Esophagus (tissue), 2 donors: ENCODE measurements around the gene PLXNA1. TPM values are rescaled to one million over a fixed set of nuclear protein-coding genes. Genes with fewer than 3 reads are reported as not detected.

Experiments
- H3K27ac ChIP-seq, 2 donors: one replicate each; pipeline ENCODE4 v1.5.1; 2013; ENCODE audit warnings: low read depth in 2 of 2, mild to moderate bottlenecking in 2 of 2, inconsistent platforms in 1 of 2, low read length in 1 of 2, moderate library complexity in 1 of 2
- H3K27me3 ChIP-seq, 2 donors: one replicate each; pipeline ENCODE4 v1.6.1; 2013; ENCODE audit warnings: low read length in 2 of 2, control low read depth in 1 of 2, mild to moderate bottlenecking in 1 of 2; ENCODE audit not compliant: insufficient read depth in 2 of 2, control insufficient read depth in 1 of 2
- H3K36me3 ChIP-seq, 2 donors: one replicate each; pipeline ENCODE4 v1.6.1; 2013; ENCODE audit warnings: low read length in 1 of 2; ENCODE audit not compliant: control insufficient read depth in 2 of 2, insufficient read depth in 2 of 2
- H3K4me1 ChIP-seq, 2 donors: one replicate each; pipeline ENCODE4 v1.6.1; 2013; ENCODE audit warnings: low read length in 1 of 2; ENCODE audit not compliant: control insufficient read depth in 2 of 2, insufficient read depth in 2 of 2
- H3K4me3 ChIP-seq, 2 donors: one replicate each; pipeline ENCODE4 v1.5.1; 2013; ENCODE audit warnings: low read length in 2 of 2, mild to moderate bottlenecking in 2 of 2, low read depth in 1 of 2, moderate library complexity in 1 of 2
- H3K9me3 ChIP-seq, 2 donors: one replicate each; pipeline ENCODE4 v1.6.1; 2013; ENCODE audit warnings: mild to moderate bottlenecking in 2 of 2, low read depth in 1 of 2, low read length in 1 of 2, moderate library complexity in 1 of 2; ENCODE audit not compliant: control insufficient read depth in 2 of 2, insufficient read depth in 1 of 2
- WGBS, 2 donors: extraction: QIAGEN DNeasy Blood & Tissue Kit; methylation state at CpG; one replicate each; pipeline ENCODE4 v1.1.7; 2013; 5-methylcytosine and 5-hydroxymethylcytosine counted together
- polyA plus RNA-seq, 2 donors: library from polyadenylated mRNA; stranded (reverse); fragments of 200-250 nt; gene quantifications; one replicate each; pipeline ENCODE4 v1.2.3, GENCODE V29; 2013
- donor health status: healthy with polysubstance abuse.
- donor health status: Bipolar disorder and iron deficiency.

PLXNA1 gene
- polyA plus RNA-seq, 2 donors: 7.9 to 13.6 TPM

DNA sequence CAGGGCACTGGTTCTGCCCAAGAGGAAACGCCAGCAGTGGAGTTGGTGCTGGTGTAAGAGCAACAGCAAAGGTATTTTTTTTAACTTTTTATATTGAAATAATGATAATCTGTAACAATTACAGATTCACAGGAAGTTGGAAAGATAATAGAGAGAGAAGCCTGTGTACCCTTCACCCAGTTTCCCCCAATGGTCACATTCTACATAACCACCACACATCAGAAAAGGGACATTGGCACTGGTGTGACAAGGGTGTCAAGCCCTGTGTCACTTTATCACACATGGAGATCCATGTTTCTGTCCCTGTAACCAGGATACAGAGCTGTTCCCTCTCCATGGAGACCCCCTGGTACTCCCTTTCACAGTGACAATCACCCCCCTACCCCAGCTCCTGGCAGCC is 9.1 kb upstream of the PLXNA1 start:
- Histone ChIP-seq H3K36me3 (no peaks in the 10 kb centered on the region), H3K4me1 (no peaks in the 10 kb centered on the region), H3K27ac (no peak overlapping the region), H3K27me3 (peaks cover 0 to 2% of the 10 kb centered on the region in 2 donors), H3K4me3 (no peak overlapping the region), H3K9me3 (no peaks in the 10 kb centered on the region)
- 92 to 98% methylated on average over 1 of the region's 1 CpG for WGBS, 2 donors

DNA sequence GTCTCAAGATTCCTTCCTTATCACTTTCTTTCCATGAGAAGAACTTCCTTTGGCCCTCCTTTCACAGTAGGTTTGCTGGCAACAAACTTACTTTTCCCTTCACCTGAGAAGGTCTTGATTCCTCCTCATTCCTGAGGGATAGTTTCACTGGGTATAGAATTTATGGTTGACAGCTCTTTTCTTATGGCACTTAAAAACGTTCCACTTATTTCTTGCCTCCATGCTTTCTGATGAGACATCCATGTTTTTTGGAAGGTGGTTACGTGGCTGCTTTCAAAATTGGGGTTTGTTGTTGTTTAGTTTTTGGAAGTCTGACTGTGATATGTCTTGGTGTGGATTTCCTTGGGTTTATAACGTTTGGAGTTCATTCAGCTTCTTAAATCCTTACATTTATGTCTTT is 8.2 kb upstream of the PLXNA1 start:
- Histone ChIP-seq H3K36me3 (no peaks in the 10 kb centered on the region), H3K27me3 (peaks cover 0 to 2% of the 10 kb centered on the region in 2 donors), H3K4me3 (no peak overlapping the region), H3K27ac (no peak overlapping the region), H3K9me3 (no peaks in the 10 kb centered on the region), H3K4me1 (no peaks in the 10 kb centered on the region)
- WGBS, 2 donors: 70 to 73% methylated on average over 3 of the region's 3 CpGs

DNA sequence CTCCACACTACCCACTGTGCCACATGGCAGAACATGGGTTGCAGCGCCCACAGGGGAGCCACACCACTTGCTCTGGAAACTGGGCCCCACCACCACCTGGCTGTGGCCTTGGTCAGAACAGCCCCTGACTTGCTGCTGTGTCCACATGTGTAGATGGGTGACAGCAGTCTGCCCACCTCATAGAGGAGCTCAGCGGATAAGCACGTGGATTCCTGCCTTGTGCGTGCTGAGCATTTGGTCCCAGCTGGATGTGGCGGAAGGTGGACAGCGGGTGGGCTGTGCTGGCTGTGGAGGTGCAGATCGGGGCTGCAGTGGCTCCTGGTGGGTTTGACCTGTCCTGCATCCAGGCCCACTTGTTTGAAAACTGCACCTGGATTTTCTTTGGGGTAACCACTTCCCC is 6.0 kb upstream of the PLXNA1 start:
- H3K27me3 ChIP-seq: peaks cover 0 to 2% of the 10 kb centered on the region in 2 donors
- H3K4me3 ChIP-seq: no peak overlapping the region
- H3K9me3 ChIP-seq: no peaks in the 10 kb centered on the region
- 93 to 96% methylated on average over 7 of the region's 7 CpGs for WGBS, 2 donors
- H3K27ac ChIP-seq: no peak overlapping the region
- H3K36me3 ChIP-seq: no peaks in the 10 kb centered on the region
- H3K4me1 ChIP-seq: peaks cover 0 to 3% of the 10 kb centered on the region in 2 donors

DNA sequence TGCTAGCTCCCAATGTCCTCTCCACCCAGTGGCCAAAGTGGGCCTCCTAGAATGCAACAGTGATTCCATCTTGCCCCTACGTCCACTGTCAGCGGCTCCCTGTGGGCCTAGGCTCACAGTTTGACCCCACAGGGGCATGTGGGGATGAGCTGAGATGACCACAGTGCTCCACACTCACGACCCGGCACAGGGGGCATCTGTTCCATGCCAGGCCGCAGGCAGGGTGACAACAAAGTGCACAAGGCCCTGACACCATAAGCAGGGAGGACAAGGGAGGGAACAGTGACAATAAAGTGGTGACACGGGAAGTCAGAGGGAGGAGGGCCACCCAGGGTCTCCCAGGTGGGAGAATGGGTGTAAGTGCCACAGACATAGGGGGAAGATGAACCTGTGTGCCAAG is 5.1 kb upstream of the PLXNA1 start:
- H3K27me3 ChIP-seq: peaks cover 0 to 2% of the 10 kb centered on the region in 2 donors
- H3K4me3 ChIP-seq: no peak overlapping the region
- H3K4me1 ChIP-seq: peaks cover 0 to 11% of the 10 kb centered on the region in 2 donors
- H3K36me3 ChIP-seq: no peaks in the 10 kb centered on the region
- no peak overlapping the region for H3K27ac ChIP-seq
- 83 to 92% methylated on average over 6 of the region's 6 CpGs for WGBS, 2 donors
- H3K9me3 ChIP-seq: no peaks in the 10 kb centered on the region

DNA sequence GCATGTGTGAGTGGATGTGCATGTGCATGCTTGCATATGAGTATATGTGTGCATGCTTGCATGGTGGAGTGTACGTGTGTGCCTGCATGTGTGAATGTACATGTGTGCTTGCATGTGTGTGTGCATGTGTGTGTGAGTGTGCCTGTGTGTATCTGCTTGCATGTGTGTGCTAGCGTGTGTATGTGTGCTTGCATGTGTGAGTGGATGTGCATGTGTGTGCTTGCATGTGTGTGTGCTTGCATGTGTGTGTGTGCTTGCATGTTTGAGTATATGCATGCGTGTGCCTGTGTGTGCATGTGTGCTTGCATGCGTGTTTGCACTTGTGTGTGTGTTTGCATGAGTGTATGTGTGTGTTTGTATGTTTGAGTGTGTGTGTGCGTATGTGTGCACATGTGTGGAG is 4.6 kb upstream of the PLXNA1 start:
- no peak overlapping the region for H3K4me3 ChIP-seq
- H3K36me3 ChIP-seq: no peaks in the 10 kb centered on the region
- peaks cover 0 to 11% of the 10 kb centered on the region in 2 donors for H3K4me1 ChIP-seq
- WGBS, 2 donors: 86 to 89% methylated on average over 5 of the region's 5 CpGs
- H3K27ac ChIP-seq: no peak overlapping the region
- peaks cover 0 to 2% of the 10 kb centered on the region in 2 donors for H3K27me3 ChIP-seq
- no peaks in the 10 kb centered on the region for H3K9me3 ChIP-seq

DNA sequence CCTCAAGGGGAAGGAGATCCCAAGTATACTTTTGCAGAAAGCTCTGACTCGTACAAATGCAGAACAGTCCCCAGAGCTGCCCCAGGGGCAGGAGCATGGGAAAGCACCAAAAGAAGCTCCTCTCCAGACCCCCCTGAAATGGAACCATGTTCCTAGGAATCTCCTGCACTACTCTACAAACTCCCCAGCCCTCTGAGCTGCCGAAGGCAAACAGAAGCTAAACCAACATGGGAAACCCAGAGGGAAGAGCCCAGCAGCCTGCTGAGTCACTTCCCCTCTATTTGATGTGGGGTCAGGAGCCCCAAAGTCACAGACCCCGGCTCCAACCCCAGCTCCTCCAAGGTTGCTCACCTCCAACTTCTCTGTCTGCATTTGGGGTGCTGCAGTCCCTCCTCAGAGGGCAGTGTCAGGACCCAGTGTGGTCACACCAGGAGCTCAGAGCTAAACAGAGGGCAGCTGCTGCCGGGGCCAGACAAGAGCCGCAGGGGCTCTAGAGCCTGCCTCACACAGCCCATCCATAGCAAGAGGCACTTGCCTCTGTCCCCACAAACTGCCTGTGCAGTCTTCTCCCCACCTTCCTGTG is 3.8 kb upstream of the PLXNA1 start:
- H3K4me1 ChIP-seq: peaks cover 0 to 14% of the 10 kb centered on the region in 2 donors
- H3K9me3 ChIP-seq: no peaks in the 10 kb centered on the region
- 56 to 57% methylated on average over 5 of the region's 5 CpGs for whole genome bisulfite sequencing, 2 donors
- no peaks in the 10 kb centered on the region for H3K36me3 ChIP-seq
- H3K4me3 ChIP-seq: no peak overlapping the region
- H3K27ac ChIP-seq: no peak overlapping the region
- peaks cover 0 to 2% of the 10 kb centered on the region in 2 donors for H3K27me3 ChIP-seq

DNA sequence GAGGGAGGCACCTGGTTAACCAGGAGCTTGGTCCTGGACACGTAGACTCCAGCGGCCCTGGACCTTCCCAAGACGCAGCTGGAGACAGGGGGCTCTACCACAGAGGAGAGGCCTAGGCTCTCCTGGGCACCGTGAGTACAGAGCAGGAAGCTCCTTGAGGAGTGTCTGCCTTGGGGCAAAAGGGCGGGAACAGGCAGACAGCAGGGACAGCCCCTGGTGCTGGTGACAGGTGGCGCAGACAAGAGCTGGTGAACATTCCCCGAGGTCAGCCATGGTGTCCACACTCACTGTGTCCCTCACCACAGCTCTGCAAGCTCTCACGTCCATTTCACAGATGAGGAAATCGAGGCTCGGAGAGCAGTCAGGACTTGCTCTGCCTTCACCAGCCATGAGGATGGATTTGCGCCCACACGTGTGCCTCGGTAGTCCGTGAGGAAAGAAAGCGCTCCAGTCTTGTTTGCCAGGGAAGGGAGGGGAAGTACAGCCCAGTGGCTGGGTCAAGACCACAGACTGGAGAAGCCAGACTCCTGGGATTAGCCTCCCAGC is 2.6 kb upstream of the PLXNA1 start:
- Histone ChIP-seq H3K27me3 (no peaks in the 10 kb centered on the region), H3K36me3 (no peaks in the 10 kb centered on the region), H3K4me3 (no peak overlapping the region), H3K27ac (no peak overlapping the region), H3K4me1 (peaks cover 10 to 22% of the 10 kb centered on the region in 2 donors), H3K9me3 (no peaks in the 10 kb centered on the region)
- 81 to 86% methylated on average over 15 of the region's 15 CpGs for WGBS, 2 donors

DNA sequence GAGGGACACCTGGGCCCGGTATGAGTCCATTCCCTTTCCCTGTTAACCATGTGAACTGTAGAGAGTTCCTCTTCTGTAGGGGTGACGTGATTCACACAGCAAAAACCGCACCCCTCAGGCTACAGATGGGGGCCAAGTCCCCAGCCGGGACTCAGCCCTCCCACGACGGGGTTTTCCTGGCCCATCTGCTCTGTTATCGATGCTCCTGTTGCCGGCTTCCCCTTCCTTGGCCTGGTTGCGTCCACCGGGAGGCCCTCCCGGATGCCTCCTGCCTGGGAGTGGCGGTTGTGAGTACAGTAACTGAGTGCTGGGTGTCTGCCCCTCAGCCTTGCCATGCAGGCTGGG is 817 bp upstream of the PLXNA1 start:
- H3K4me3 ChIP-seq: peak overlapping the region; percentile 56 to 79
- WGBS, 2 donors: 3 to 5% methylated on average over 12 of the region's 12 CpGs
- H3K4me1 ChIP-seq: peaks cover 15 to 24% of the 10 kb centered on the region in 2 donors
- H3K27ac ChIP-seq: peak overlapping the region in 1 of 2 donors; percentile 63
- no peaks in the 10 kb centered on the region for H3K27me3 ChIP-seq
- H3K9me3 ChIP-seq: no peaks in the 10 kb centered on the region
- H3K36me3 ChIP-seq: no peaks in the 10 kb centered on the region

DNA sequence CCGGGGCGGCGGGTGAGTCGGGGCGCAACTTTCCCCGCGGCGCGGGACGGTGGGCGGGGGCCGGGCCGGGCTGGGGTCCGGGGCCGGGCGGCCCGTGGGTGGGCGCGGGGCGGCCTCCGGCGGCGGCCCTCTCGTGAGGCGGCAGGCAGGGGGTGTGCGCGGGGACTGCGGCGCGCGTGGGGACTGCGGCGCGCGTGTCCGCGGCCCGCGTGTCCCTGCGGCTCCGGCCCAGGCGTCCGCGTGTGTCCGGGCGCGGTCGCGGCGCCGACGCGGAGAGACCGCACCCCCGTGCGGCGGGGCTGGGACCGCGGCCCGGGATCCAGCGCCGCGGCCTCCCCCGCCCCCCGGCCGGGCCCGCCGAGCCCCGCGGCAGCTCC is 349 bp downstream of the PLXNA1 start:
- 0 to 1% methylated on average over 24 to 70 of the region's 70 CpGs for WGBS, 2 donors
- no peaks in the 10 kb centered on the region for H3K36me3 ChIP-seq
- H3K27ac ChIP-seq: peak overlapping the region in 1 of 2 donors; percentile 50
- H3K27me3 ChIP-seq: no peaks in the 10 kb centered on the region
- H3K4me3 ChIP-seq: peak overlapping the region; percentile 72 to 79
- H3K9me3 ChIP-seq: no peaks in the 10 kb centered on the region
- H3K4me1 ChIP-seq: peaks cover 15 to 26% of the 10 kb centered on the region in 2 donors
